ENCODE data around the gene SPNS1.
"Not testable (repeated sequence)": the region's sequence is repeated elsewhere in the genome, so short reads cannot be mapped to it uniquely, and the experiment has no call there.

The SPNS1 gene

GRCh38 chr16:28974437-28975157 is at the start of gene SPNS1:
TSS of gene SPNS1 (plus strand) at chr16:28974778. CDS start at chr16:28975152, 374 bp downstream.
- FAIRE-seq: peak; percentile 9

GRCh38 chr16:28925386-28926228 is 49.0 kb upstream of the SPNS1 start:
- no peak for FAIRE-seq

GRCh38 chr16:28926284-28926683 is 48.3 kb upstream of the SPNS1 start:
- not testable (repeated sequence) for FAIRE-seq

GRCh38 chr16:28927815-28928214 is 46.8 kb upstream of the SPNS1 start:
- no peak for FAIRE-seq

GRCh38 chr16:28930203-28930602 is 44.4 kb upstream of the SPNS1 start:
- no peak for FAIRE-seq

- no peak for FAIRE-seq
Measured at GRCh38 chr16:28930652-28931051, 43.9 kb upstream of the SPNS1 start.

GRCh38 chr16:28931801-28932225 is 42.8 kb upstream of the SPNS1 start, which contains the start of gene CD19:
TSS of gene CD19 (plus strand) at chr16:28931971. CDS start at chr16:28932001, 30 bp downstream.
- no peak for FAIRE-seq

GRCh38 chr16:28932339-28933141 is 42.0 kb upstream of the SPNS1 start:
- FAIRE-seq: no peak

GRCh38 chr16:28933171-28933570 is 41.4 kb upstream of the SPNS1 start:
- FAIRE-seq: no peak

- no peak for FAIRE-seq
Measured at GRCh38 chr16:28935346-28935745, 39.2 kb upstream of the SPNS1 start.

GRCh38 chr16:28935924-28936783 is 38.4 kb upstream of the SPNS1 start:
- FAIRE-seq: no peak

GRCh38 chr16:28936784-28937155 is 37.8 kb upstream of the SPNS1 start:
- no peak for FAIRE-seq

- no peak for FAIRE-seq
Measured at GRCh38 chr16:28937222-28937876, 37.2 kb upstream of the SPNS1 start.

GRCh38 chr16:28938721-28939120 is 35.9 kb upstream of the SPNS1 start:
- no peak for FAIRE-seq

GRCh38 chr16:28939825-28940224 is 34.8 kb upstream of the SPNS1 start:
- FAIRE-seq: not testable (repeated sequence)

- FAIRE-seq: no peak
Measured at GRCh38 chr16:28943281-28943680, 31.3 kb upstream of the SPNS1 start.

- FAIRE-seq: no peak
Measured at GRCh38 chr16:28946681-28947080, 27.9 kb upstream of the SPNS1 start.

- peak; percentile 36 for FAIRE-seq
Measured at GRCh38 chr16:28950648-28951409, 23.7 kb upstream of the SPNS1 start, which contains the start of gene NFATC2IP. TSS of gene NFATC2IP (plus strand) at chr16:28950937. CDS start at chr16:28951012, 75 bp downstream.

- FAIRE-seq: no peak
Measured at GRCh38 chr16:28951410-28951943, 23.1 kb upstream of the SPNS1 start.

- FAIRE-seq: no peak
Measured at GRCh38 chr16:28958216-28958615, 16.4 kb upstream of the SPNS1 start.

Data from islet of Langerhans (tissue), 1 donor.